ENCODE measurements around the gene RNF150.

DNA sequence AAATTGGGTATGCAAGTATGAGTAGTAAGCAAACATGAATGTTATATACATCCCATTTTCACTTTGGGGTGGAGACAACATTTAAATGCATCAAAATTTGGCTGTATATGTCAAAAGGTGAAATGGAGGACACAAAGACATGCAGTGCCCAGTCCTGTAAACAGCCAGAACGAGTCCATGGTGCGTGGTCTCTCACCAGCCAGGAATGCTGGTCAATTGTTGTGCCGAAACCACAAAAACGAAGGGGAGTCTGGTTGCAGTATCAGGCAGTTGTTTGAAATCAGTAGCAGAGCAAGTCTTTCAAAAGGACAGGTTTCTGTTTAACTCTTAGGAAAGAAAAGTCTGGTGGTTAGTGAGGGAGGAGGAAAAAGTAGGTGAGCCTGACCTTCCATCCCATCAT, 22.3 kb upstream of the RNF150 start:
- TF ChIP-seq EP300 (IDR thresholded peaks at IDR 0.05), result no peak
- no peak for TF ChIP-seq POLR2AphosphoS5 (IDR thresholded peaks at IDR 0.05)
- no peak for TF ChIP-seq CTCF (IDR thresholded peaks at IDR 0.05)
